Testis (tissue), 2 donors: ENCODE measurements around the gene OVOL1.

Experiments used
- CTCF ChIP-seq, 3 experiments: fragments of 450-650 bp in 2 of 3; fragments of 200-600 bp in 1 of 3; sonication (generic) in 1 of 3; IDR thresholded peaks; one replicate each; pipeline ENCODE4 v1.5.1; 2016 to 2019; ENCODE audit warnings: antibody characterized with exemption in 3 of 3, mild to moderate bottlenecking in 2 of 3, moderate library complexity in 1 of 3
- POLR2A ChIP-seq: fragments of 450-650 bp; IDR thresholded peaks from one replicate; pipeline ENCODE4 v1.6.1; 2017; ENCODE audit warnings: antibody characterized with exemption, mild to moderate bottlenecking, moderate library complexity

DNA sequence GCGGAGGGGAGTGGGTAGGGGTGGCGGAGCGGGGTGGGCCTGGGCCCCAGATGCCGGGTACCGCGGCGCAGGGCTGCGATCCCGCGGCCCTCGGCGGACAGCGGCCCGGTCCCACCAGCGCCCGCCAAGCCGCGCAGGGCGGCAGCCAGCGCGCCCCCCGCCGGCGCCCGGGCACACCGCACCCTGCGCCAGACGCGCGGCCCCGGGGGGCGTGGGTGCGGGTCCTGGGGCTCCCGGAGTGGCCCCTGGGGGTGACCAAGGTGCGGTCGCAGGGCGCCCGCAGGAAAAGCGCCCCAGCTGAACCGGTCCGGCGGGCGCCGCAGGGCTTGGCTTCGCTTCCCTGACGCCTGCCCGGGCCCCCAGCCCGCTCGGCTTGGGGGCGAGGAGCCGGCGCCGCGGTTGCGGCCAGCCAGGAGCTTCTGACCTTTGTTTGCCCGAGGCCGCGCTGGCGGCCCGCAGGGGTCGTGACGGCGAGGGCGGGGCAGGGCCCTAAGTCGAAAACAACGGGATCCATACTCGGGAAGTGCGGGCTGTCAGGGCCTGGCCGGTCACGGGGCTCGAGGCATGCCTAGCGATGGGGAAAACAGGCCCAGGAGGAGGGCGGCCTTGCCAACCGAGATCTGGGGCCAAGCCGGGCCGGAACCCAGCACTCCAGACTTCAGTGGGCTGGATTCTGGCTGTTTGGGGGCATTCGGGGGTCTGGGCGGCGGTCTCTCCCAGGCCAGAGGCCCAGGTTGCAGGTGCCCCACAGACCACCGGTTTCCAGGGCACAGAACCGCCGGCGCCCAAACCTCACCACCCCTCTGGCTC, 5.5 kb upstream of the OVOL1 start:
- peak in 1 of 3 experiments; percentile 53 for TF ChIP-seq CTCF (IDR thresholded peaks at IDR 0.05)
- no peak for TF ChIP-seq POLR2A
